Transverse colon (tissue), 4 donors: ENCODE data around the gene TBC1D30. TPM values are rescaled to one million over a fixed set of nuclear protein-coding genes. Genes with fewer than 3 reads are reported as not detected.

Experiments used
- DNase-seq: peaks from one replicate; pipeline ENCODE4 v3.0.0-alpha.2; 2019
- H3K27ac ChIP-seq, 4 donors: fragments of 200-600 bp; sonication (generic); 2 replicates each; pipeline ENCODE4 v1.5.1; 2016 to 2018; ENCODE audit warnings: inconsistent platforms in 4 of 4
- H3K27me3 ChIP-seq: fragments of 200-600 bp; sonication (generic); 2 replicates; pipeline ENCODE4 v1.5.1; 2017; ENCODE audit warnings: inconsistent platforms
- H3K36me3 ChIP-seq, 4 donors: fragments of 200-600 bp; sonication (generic); 2 replicates each; pipeline ENCODE4 v1.5.1; 2017 to 2019; ENCODE audit warnings: inconsistent platforms in 4 of 4
- H3K4me1 ChIP-seq, 4 donors: fragments of 200-600 bp; sonication (generic); 2 replicates each; pipeline ENCODE4 v1.5.1; 2017 to 2020; ENCODE audit warnings: inconsistent platforms in 4 of 4
- H3K4me3 ChIP-seq, 4 donors: fragments of 200-600 bp; sonication (generic); 1 replicate in 1 of 4; 2 replicates in 3 of 4; pipeline versions ENCODE4 v1.5.1 to v1.6.1; 2017 to 2019; ENCODE audit warnings: inconsistent platforms in 4 of 4
- H3K9me3 ChIP-seq, 2 donors: fragments of 200-600 bp; sonication (generic); 2 replicates each; pipeline ENCODE4 v1.5.1; 2017 to 2019; ENCODE audit warnings: inconsistent platforms in 2 of 2
- CTCF ChIP-seq, 5 experiments: fragments of 200-600 bp in 3 of 5; fragments of 450-650 bp in 2 of 5; sonication (generic) in 3 of 5; IDR thresholded peaks; 1 replicate in 2 of 5; 2 replicates in 3 of 5; pipeline ENCODE4 v1.5.1; 2016 to 2017; ENCODE audit warnings: antibody characterized with exemption in 5 of 5, inconsistent platforms in 3 of 5, mild to moderate bottlenecking in 2 of 5, moderate library complexity in 1 of 5
- EP300 ChIP-seq: sonication (generic); formaldehyde crosslinking; IDR thresholded peaks from one replicate; pipeline ENCODE4 v1.6.1; 2017; ENCODE audit warnings: antibody characterized with exemption, low read depth
- POLR2A ChIP-seq: fragments of 450-650 bp; IDR thresholded peaks from one replicate; pipeline ENCODE4 v1.6.1; 2016; ENCODE audit warnings: antibody characterized with exemption, mild to moderate bottlenecking, moderate library complexity
- POLR2AphosphoS5 ChIP-seq, 3 donors: sonication (generic); formaldehyde crosslinking; IDR thresholded peaks; one replicate each; pipeline ENCODE4 v1.6.1; 2016; ENCODE audit warnings: antibody characterized with exemption in 3 of 3
- WGBS, 2 donors: methylation state at CpG; one replicate each; pipeline ENCODE4 v1.1.5; 2018; ENCODE audit warnings: low coverage in 1 of 2; 5-methylcytosine and 5-hydroxymethylcytosine counted together
- in situ Hi-C, 4 donors: fragments of 200-750 bp; cut with MboI; loops; one replicate each; pipeline versions ENCODE4 v1.15.0 to v1.15.1; 2017; ENCODE audit warnings: low sequenced_read_pairs in 3 of 4, low pct_ligation_motif_present in 1 of 4, low pct_unique_long_range_greater_than_20kb in 1 of 4
- intact Hi-C: fragments of 100-400 bp; cut with DNase I; formaldehyde crosslinking; loops from one replicate; pipeline ENCODE4 v1.15.1; 2023; ENCODE audit warnings: low total_unique reads
- total RNA-seq, 4 donors: library from RNA; depleted of rRNA; stranded (reverse); fragments of >200 nt; gene quantifications; one replicate each; pipeline ENCODE4 v1.1.0, GENCODE V29; 2016

TBC1D30 gene
- total RNA-seq, 4 donors from 2014 or later: 0.37 to 9.4 (median 6.5) TPM

- DNase-seq: no peak
- no peaks in the 10 kb centered on the region for H3K36me3 ChIP-seq
- H3K27me3 ChIP-seq: no peaks in the 10 kb centered on the region
- no peaks in the 10 kb centered on the region for H3K9me3 ChIP-seq
- 58% methylated on average over 7 to 11 of the region's 11 CpGs for WGBS, 2 donors
- no peak for TF ChIP-seq EP300
- TF ChIP-seq POLR2AphosphoS5 (IDR thresholded peaks at IDR 0.05): no peak
- TF ChIP-seq POLR2A: no peak
- TF ChIP-seq CTCF (IDR thresholded peaks at IDR 0.05): no peak
- H3K27ac ChIP-seq: no peak overlapping the region
- intact Hi-C loops: loop anchor here (10.0 kb wide), 1 partner anchor 1195 kb away; no protein-coding TSS in a partner anchor
- H3K4me1 ChIP-seq: no peaks in the 10 kb centered on the region
- in situ Hi-C loops: loop anchor here (10.0 to 25.0 kb wide), 7 partner anchors 225 to 1198 kb away; no protein-coding TSS in a partner anchor
- H3K4me3 ChIP-seq: no peak overlapping the region
Observed at GRCh38 chr12:64889434-64890216, 65.2 kb downstream of the TBC1D30 start.

GRCh38 chr12:64890873-64891468, 66.5 kb downstream of the TBC1D30 start:
- intact Hi-C loops (loop anchor here (10.0 kb wide), 1 partner anchor 1194 kb away; no protein-coding TSS in a partner anchor), in situ Hi-C loops (loop anchor here (10.0 to 25.0 kb wide), 7 partner anchors 224 to 1196 kb away; no protein-coding TSS in a partner anchor)
- no peak for DNase-seq
- H3K9me3 ChIP-seq: no peaks in the 10 kb centered on the region
- H3K27ac ChIP-seq: no peak overlapping the region
- H3K4me1 ChIP-seq: no peaks in the 10 kb centered on the region
- no peaks in the 10 kb centered on the region for H3K27me3 ChIP-seq
- no peak overlapping the region for H3K4me3 ChIP-seq
- no peaks in the 10 kb centered on the region for H3K36me3 ChIP-seq
- WGBS, 2 donors: 47 to 53% methylated on average over 6 of the region's 6 CpGs
- TF ChIP-seq EP300: no peak
- peak; percentile 70 to 89 (median 81) for TF ChIP-seq CTCF (IDR thresholded peaks at IDR 0.05)

- in situ Hi-C loops (loop anchor here (10.0 to 25.0 kb wide), 7 partner anchors 223 to 1196 kb away; no protein-coding TSS in a partner anchor), intact Hi-C loops (loop anchor here (10.0 kb wide), 1 partner anchor 1193 kb away; no protein-coding TSS in a partner anchor)
- 94% methylated on average over 1 of the region's 1 CpG; no CpG with 5 or more reads in 1 of the 2 donors for WGBS, 2 donors
Observed at GRCh38 chr12:64891629-64892028, 67.2 kb downstream of the TBC1D30 start.

More at GRCh38 chr12:64891629-64892028, 67.2 kb downstream of the TBC1D30 start:
- TF ChIP-seq EP300: no peak
- no peak for TF ChIP-seq POLR2AphosphoS5 (IDR thresholded peaks at IDR 0.05)
- no peak for TF ChIP-seq CTCF (IDR thresholded peaks at IDR 0.05)
- no peak for TF ChIP-seq POLR2A
- no peak for DNase-seq
- Histone ChIP-seq H3K4me1 (no peaks in the 10 kb centered on the region), H3K27me3 (no peaks in the 10 kb centered on the region), H3K27ac (no peak overlapping the region), H3K36me3 (no peaks in the 10 kb centered on the region), H3K4me3 (no peak overlapping the region), H3K9me3 (no peaks in the 10 kb centered on the region)
